Ramos (cell line): ENCODE measurements around the gene CBX2.

Source experiments
- in situ Hi-C: fragments of 300-500 bp; cut with MboI; formaldehyde crosslinking; loops from one replicate; pipeline ENCODE4 v1.14.3; 2022; ENCODE audit warnings: low sequenced_read_pairs; ENCODE audit not compliant: unreplicated experiment

Gene CBX2

DNA sequence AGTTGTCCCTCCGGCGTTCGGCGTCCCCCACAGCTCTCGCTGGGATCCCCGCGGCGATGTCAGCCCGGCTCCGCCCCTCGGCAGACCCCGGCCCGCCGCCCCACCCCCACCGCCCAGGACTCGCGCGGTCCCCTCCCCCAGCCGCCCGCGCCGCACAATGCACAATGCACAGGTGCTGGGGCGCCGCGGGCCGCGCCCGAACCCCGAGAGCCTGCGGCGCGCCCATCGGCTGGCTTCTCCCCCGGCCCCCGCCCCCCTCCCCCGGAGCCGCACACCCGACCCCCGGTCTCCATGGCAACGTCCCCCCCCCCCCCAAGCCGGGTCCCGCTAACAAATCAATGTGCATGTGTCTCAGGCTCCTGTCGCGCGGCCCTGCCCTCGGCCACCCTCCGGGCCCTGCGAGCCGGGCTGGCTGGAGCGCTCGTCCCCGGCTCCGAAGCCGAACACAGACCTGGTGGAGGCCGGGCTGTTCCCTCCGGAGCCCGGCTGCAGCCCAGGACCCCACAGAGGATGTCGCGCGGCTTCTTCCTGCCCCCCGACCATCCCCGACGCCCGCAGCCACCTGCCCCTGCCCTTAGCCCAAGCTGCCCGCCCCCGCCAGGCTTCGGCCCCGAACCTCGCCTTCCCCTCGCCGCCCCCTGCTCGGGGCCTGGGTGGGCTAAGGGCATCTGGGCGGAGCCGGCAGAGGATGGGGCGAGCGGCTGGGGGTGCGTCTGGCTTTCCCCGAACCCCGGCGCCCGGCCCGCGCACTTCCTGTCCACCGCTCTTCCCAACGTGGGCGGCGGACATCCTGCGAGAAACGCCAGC lies 19.7 kb downstream of the CBX2 start:
- in situ Hi-C loops: no loop called here

DNA sequence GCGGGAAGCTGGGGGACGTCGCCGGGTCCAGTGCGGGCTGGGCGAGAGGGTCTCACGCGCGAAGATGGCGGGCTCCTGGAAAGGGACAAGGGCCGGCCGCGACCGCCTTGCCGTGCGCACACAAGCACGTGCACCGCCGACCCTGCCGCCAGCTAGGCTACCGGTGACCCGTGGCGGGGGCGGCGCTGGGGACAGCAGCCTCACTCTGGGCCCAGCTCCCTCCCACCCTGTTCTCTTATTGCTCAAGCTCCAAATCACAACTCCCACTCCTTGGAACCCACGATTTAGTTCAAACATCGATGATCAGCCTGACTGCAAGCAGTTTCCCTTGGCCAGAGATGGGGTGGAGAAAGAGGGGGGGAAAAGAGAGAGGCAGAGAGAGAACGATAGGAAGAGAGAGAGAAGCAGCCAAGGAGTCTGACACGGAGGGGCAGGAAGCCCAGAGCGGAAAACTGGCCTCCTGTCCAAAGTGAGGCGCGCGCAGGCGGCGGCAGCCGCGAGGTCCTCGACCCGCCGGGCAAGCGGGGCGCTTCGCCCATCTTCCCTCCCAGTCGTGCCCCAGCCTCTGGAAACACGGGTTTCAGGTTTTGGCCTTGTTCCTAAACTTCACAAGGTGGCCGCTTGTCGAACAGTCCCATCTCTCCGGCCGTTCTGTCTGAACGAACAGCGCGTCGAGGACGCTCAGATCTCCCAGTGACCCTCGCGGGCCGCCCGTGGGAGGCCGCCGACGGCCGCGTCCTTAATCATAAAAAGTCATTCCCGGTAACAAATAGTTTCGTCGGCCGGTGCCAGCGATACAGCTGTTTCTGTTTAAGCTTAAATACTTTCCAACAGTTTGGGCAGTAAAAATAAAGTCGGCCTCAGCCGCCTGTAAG lies 20.6 kb downstream of the CBX2 start:
- in situ Hi-C loops: no loop called here

DNA sequence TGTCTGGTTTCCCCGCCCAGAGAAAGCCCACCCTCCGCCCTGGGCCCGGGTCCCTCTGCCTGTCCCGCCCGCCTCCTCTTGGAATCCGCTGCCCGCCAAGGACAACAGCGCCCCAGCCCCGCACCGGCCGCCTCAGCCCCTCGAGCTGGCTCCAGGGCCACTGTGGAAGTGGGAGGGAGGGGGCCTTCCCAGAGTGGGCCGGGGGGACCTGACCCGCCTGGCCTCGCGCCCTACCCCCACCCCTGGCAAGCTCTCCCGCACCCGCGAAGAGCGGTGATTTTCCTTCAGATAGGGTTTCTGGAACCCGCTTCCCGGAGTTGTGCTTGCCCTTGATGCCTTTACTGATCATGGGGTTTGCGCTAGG lies 21.2 kb downstream of the CBX2 start:
- in situ Hi-C loops: no loop called here

DNA sequence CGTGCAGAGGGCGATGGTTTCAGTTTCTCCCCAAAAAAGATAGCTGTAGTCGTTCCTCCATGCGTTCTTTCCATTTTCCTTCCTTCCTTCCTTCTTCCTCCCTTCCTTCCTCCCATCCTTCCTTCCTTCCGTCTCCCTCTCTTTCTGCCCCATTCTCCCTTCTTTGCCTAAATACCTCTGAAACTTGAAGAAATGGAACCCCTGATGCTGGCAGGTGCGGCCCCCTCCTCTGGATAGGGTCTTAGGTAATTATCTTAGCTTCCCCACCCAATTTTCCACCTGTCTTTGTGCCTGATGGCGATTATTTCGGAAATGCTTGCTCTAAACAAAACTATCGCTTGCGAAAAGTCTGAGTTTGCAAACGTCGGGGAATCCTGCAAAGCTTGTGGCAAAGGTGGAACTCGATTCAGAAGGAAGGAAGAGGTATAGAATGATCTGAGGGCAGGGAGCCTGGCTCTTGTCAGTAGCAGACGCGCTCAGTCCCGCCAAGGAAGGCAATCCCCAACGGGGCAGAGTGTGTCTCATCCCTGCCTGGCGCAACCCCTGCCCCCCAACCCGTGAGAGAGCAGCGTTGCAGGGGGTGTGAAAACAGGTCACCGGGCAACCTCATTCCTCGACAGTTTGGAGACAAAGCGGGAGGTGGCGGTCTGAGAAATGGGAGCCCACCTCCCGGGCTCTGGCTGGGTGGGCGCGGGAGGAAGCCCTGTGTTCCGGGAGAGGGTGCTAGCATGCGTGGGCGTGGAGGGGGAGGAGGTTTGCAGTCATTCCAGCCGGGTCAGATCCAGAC lies 21.8 kb downstream of the CBX2 start:
- in situ Hi-C loops: no loop called here

DNA sequence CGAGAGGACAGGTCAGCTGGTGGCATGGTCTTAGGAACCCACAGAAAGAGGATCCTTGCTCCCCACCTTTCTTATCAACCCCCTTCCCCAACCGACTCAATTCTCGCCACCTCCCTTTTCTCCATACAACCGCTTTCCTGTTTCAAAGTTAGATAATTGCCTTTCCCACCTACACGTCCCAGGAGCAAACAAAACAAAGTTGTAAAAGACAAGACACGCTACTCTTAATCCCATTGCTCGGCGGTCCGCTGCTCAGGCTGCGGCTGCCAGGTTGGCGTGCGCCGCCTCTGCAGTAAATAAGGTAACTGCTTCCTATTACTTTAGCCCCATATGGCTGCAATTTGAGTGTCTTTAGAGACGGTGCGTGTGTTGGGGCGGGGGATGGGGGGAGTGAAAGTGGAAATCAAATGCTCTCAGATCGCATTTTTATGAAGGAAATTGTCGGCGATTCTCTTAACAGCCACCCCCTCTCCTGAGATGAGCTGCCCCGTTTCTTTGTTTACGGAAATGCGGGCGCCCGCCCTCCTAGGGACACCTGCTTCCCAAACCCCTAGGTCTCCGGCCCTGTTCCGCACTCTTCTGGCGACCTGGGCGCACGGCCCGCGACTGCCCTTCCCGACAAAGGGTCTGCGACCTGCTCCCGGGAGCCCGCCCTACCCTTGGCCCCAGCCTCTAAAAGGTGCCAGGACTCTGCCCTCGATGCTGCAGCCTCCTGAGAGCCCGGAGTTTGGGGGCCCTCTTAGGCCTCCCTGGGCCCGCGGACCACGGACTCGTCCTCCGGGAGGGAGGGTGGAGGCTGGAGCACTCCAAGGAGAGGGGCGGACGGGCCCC lies 22.6 kb downstream of the CBX2 start:
- in situ Hi-C loops: no loop called here

DNA sequence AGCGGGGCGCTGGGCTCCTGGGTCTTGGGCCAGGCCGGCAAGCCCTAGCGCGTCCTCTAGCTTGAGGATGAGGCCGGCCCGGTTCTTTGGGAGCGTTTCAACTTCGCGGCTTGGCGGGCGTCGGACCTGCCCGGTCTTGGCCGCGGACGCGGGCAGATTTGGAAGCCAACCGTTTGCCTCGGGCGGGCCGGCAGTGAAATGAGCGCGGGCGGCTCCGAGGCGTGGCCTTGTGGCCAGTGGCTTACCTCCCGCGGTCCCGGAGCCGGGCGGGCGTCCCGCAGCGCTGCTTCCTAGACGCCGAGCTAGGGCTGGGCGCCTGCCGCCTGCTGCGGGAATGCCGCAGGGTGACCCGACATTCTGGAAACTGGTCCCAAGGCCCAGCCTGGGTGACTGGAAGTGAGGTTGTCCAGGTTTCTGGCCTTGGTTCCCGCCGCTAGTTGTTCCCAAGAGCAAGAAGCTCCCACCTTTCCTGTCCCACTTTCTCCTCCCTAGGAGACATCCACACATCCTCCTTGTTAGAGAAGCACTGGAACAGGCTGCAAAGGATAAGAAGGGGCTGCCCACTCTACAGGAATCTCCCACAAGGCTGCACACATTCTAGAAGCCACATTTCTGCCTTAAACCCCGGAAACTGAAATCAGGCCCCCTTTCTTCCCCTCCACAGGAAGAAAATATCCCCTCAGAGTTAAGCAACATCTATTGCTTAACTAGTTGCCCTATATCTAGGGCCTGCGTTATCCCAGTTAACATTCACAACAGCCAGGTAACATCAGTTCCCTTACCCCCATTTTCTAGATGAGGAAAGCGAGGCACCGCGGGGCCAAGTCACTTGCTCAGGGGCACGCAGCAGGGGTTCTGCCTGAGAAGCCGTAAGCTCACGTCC lies 23.4 kb downstream of the CBX2 start:
- in situ Hi-C loops: no loop called here

DNA sequence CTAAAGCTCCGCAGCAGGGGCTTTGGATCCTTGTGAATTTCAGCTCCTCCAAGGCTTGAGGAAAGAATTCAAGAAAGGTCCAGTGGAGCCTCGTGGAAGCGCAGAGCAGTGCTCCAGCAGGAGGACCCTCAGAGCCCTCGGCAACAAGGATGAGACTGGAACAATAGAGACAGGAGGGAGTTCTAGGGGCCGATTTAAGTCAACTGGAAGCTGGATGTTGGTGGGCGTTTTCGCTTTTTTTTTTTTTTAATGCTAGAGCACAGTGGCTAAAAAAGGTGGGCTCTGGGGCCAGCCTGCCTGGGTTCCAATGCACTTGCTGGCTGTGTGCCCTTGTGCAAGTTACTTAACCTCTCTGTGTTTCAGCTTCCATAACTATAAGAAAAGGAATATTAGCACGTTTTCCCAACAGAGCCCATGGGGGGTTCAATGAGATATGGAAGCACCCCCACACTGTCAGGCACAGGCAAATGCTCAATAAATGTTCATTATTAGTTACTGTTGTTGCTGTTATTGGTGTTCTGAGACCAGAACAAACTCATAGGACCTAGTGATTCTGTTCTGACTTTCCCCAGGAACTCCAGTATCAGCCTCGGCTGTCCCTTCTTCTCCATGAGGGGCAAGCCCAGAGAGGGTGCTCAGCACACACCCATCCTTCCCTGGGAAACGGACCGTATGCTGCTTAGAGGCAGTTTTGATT lies 24.2 kb downstream of the CBX2 start:
- in situ Hi-C loops: no loop called here

DNA sequence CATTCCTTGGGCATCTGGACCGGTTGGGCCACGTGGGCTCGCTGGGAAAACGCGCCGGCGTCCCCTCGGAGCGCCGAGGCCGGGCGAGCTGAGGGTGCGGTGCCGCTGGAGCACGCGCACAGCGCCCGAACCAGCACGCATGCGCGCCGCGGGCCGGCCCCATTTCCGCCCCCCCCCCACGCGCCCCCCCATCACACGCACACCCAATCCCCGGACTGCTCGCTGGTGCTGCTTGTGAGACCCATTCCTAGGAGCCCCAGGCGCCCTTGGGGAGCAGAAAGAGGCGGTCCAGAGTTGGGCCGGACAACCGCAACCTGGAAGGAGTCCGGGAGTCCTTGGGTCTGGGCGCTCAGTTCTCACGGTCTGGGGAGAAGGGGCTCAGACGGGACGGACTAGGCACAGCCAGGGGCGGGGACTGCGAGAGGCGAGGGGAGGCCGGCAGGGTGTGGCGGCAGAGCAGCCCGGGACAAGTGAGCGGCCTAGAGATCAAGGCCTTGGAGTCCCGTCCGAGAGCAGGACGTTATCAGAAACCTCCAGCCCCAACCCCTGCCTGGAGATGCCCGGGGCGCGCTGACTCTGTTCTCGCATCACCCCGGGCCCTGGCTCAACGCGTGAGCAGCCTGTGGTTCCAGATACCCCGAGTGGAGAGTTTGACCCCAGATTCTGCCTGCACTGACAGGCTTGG lies 24.9 kb downstream of the CBX2 start:
- in situ Hi-C loops: no loop called here

DNA sequence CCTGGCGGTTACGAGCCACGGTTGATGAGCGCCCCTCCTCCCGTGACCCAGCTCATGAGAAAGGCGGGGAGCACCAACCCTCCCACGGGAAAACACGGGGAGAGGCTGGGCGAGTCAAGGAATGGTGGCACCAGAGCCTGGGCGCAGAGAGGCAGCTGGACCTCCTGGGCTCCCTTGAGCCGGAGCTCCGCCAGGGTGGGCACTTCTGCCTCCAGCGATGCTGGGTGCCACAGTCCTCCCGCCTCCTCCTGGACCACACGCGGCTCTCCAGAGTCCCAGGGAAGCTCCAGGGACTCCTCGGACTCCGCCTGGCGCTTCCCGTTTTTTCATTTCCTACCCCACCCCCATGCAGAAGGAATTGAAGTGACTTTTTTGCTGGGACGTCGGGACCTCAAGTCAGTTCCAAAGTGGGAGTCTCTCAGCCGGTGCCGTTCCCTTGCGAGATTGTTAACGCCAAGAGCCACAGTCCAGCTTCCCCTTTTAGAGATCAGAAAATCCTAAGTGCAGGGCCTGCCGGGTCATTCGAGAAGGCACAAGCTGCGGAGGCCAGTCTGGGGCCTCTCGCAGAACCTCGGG lies 25.6 kb downstream of the CBX2 start:
- in situ Hi-C loops: no loop called here

DNA sequence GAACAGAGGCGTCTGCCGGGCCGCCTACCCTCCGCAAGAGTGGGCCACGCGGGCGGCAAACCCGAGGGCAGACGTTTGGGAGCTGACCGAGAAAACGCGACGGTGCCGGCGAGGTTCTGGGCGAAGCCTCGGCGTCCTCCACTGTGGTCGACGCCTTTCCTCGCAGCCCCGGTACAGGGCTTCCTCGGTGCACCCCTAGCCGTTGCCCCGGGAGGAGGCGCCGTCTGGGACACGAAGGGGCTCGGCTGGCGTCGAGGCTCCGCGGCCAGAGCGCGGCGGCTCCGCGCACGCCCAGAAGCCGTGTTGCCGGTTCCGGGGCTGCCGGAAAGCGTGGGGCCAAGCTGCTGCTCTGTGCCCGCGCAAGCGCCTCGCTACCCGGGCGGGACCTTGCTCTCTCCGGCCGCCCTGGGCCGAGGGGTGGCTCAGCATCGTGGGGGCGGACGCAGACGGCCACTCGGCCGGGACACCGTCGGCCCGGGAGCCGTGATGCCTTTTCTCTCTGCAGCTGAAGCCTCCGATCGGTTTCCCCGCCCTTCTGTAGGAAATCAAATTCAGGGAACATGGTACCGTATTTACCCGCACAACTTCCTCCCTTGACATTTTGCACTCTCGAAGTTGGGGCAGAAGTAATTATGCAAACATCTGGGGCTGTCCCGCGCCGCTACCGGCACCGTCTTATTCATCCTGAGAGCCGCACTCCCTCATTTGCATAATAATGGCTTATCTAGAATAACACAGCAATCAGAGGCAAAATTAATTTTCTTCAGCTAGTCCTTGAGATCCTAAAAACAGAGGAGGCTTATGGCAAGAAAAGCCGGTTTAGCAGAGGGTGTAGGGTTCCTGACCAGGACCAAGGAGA lies 26.3 kb downstream of the CBX2 start:
- in situ Hi-C loops: no loop called here

DNA sequence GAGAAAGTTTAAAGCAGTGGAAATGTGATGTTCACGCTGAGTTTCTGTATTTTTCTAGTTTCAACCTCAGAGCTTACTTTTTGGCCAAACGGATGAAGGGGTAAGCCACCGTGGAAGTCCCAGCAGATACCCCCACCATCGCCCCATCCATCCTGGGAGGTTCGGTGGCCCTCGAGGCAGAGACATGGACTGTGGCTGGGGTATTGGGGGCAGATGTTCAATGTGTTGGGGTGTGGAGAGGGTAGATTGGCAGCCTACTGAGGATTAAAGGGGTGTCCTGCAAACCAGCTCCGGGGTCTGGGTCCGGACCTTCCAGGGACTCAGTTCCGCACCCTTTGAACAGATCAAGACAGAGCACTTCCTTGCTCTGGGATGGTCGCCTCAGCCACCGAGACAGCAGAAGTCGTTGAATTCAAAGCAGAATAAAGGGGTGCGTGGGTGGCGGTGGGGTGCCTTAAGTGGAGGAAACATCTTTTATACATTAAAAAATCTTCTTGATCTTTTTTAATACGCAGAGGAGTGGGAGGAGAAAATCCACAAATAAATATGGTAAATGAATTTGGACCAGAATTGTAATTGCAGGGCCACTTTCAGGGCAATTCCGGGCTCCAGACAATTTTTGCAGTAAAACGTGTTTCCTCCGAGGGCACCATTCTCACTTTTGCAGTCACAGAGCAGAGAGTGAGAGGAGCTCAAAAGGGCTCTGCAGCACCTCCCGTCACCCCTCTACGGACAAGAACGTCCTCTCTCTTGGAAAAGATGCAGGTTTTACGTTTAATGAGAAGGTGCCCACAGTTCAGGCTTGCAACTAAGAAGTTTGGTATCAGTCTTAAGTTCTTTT lies 27.1 kb downstream of the CBX2 start:
- in situ Hi-C loops: no loop called here

DNA sequence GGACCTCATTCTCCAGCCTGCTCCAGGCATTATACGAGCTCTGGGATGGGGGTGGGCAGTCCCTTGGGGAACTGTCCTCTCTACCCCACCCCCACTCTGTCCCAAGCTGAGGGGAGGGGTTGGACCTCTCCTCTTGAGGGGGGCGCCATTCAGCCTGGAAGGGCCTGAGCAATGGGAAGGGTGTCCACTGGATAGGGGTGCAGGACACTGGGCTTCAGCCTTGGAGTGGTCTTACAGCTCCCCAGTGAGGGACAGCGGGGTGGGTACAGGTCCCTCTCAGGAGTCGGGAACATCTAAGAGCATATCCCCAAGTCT lies 28.5 kb downstream of the CBX2 start:
- in situ Hi-C loops: no loop called here

DNA sequence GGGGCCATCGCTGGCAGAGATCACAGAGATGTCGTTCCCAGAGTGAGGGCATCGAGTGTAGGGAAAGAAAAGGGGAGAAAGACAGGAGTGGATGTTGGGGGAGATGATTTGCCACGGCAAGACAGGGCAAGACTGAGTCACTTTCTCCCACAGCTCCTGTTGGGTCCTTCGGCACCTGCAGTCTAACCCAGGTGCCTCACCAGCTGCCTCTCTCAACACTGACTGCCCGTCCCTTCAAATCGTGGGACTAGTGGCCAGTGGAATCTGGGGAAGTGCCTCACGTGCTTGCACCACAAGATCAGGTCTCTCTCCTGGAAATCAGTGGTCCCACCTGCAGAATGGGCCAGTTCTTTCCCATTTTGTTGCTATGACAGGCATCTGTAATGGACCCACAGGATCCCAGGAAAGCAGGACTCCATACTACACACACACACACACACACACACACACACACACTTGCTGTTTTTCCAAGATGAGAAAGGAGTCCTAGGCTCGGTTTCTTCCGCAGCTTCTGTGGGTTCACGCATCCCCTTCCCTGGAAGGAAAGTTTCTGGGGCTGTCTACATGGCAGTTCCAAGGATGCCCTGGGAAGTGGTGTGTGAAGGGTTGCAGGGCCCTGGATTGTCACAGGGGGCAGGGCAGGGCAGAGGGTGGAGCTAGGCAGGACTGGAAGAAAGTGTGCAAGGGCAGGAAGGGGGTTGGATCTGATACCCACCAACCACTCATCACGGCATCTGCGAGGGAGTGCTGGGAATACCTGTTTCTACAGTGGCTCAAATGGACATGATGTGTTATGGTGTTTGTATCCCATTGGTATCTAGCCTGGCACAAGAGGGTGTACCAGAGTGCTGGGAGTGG lies 29.1 kb downstream of the CBX2 start:
- in situ Hi-C loops: no loop called here

DNA sequence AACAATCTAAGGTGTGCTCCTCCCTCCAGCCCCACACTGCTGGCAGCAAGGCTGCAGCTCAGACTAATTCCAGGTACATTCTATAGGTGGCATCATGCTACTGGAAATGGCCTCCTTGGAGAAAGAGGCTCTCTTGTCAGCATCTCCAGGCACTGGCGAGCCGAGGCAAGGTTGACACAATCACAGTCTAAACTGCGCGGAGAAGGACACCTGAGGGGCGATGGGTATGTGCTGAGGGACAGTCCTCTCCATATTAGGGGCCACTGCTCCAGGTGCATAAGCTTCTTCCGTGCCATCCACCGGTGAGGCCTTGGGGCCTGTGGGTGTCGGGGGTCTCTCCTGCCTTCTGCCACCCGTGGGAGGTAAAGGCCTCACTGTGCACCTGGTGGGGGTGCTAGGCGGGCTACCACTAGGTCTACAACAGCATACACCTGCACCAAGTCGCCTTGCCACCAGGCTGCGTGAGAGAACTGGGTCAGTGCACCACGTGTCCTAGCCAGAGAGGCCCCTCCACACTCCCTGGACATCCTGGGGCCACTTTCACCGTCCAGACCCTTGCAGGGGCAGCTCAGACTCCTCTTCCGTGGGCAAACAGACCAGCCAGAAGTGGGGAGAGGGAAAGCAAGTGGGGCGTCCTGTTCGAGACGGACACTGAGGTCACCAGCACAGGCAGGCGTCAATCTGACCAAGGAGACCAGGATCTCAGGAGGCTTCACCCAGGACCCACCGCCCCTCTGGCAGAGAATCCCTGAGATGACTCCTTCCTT lies 31.0 kb downstream of the CBX2 start:
- in situ Hi-C loops: no loop called here
